AG10803 (cell line): ENCODE results near the gene CNNM3.

ENCODE experiments used
- DNase-seq: peaks from one replicate; pipeline ENCODE4 v3.0.0; 2010; ENCODE audit warnings: low read depth
- H3K4me3 ChIP-seq: 2 replicates; pipeline ENCODE4 v1.5.1; 2011; ENCODE audit warnings: mild to moderate bottlenecking, low read length, control low read depth
- CTCF ChIP-seq: conservative IDR thresholded peaks from 2 replicates; pipeline ENCODE4 v1.5.1; 2011; ENCODE audit warnings: mild to moderate bottlenecking, low read length, control low read depth, inconsistent platforms

Gene CNNM3

DNA sequence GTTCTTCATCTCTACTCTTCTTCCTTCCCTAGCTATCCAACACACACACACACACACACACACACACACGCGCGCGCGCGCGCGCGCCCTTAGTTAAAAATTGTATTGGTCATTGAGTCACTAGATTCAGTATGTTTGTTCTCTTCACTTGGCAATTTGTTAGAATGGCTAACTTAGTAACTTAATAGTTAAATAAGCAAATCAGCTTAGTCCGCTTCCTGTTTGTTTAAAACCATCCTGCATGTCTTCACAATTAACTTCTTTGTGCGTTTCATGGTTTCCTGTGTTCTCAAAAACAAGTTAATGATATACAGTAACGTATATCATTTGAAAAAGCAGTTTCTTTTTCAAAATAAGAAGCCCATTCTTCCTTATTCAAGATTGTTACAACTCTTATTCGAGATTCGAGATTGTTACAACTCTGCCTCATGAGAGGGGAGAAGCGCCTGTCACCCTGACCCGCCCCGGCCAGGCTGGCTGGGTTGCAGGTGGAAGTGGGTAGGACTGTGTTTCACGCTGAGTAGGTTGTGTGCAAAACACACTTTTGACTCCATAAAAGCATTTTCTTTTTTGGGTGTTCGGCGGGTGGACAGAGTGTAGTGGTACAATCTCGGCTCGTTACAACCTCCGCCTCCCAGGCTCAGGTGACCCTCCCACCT is 9.5 kb upstream of the CNNM3 start:
- no peak overlapping the region for H3K4me3 ChIP-seq
- no peak for DNase-seq
- TF ChIP-seq CTCF = no peak

DNA sequence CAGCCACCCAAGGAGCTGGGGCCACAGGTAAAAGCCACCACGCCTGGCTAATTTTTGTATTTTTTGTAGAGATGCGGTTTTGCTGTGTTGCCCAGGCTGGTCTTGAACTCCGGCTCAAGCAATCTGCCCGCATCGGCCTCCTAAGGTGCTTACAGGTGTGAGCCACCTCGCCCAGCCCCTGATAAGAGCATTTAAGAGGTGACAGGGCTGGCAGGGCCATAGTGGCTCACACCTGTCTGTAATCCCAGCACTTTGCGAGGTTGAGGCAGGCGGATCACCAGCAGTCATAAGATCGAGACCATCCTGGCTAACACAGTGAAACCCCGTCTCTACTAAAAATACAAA is 9.0 kb upstream of the CNNM3 start:
- no peak for DNase-seq
- TF ChIP-seq CTCF = no peak
- no peak overlapping the region for H3K4me3 ChIP-seq

DNA sequence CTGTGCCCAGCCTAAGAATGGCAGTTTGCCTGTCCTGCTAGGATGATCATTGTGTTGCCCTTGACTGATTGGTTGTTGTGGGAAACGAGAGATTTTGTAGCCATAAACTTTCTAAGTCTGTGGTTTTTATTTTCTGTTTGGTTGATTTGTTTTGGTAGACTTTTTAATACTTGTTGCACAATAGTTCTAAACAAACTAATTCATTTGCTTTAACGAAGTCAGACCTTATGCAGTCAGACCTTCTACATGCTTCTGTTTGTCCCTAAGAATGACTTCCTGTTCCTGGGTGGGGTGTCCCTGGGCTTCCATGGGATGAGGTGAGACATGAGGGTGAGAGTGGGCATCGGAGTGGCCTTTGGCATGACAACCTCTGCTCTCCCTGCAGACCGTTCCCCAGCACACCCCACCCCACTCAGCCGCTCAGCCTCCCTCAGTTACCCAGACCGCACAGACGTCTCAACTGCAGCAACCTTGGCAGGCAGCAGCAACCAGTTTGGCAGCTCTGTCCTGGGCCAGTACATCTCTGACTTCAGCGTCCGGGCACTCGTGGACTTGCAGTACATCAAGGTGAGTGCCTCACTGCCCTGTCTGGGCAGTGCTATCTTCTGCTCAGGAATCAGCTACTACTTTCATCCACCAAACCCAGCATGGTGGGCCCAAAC is 7.8 kb upstream of the CNNM3 start:
- DNase-seq = no peak
- no peak for TF ChIP-seq CTCF
- no peak overlapping the region for H3K4me3 ChIP-seq

DNA sequence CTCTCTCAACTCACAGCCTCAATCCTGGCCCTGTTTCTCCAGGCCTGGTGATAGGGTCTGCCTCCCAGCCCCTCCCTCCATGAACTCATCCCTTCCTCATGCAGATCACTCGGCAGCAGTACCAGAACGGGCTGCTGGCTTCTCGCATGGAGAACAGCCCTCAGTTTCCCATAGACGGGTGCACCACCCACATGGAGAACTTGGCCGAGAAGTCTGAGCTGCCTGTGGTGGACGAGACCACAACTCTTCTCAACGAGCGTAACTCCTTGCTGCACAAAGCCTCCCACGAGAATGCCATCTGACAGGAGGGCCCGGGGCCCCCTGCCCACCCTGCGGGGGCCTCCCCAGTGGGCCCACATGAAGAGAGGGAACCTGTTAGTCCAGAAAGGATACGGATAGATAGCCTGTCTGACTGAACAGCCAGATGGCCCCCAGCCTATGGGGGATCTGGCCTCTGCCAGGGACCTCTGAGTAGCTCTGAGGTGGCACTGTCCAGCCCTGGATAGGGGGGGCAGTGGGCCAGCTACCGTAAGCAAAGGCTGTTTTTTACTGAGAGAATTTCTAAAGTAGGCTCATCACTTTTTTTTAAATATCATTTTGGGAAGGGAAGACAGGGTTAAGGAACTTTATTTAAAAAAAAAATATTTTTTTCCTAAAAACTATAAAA is 6.7 kb upstream of the CNNM3 start:
- no peak for TF ChIP-seq CTCF
- DNase-seq = no peak

DNA sequence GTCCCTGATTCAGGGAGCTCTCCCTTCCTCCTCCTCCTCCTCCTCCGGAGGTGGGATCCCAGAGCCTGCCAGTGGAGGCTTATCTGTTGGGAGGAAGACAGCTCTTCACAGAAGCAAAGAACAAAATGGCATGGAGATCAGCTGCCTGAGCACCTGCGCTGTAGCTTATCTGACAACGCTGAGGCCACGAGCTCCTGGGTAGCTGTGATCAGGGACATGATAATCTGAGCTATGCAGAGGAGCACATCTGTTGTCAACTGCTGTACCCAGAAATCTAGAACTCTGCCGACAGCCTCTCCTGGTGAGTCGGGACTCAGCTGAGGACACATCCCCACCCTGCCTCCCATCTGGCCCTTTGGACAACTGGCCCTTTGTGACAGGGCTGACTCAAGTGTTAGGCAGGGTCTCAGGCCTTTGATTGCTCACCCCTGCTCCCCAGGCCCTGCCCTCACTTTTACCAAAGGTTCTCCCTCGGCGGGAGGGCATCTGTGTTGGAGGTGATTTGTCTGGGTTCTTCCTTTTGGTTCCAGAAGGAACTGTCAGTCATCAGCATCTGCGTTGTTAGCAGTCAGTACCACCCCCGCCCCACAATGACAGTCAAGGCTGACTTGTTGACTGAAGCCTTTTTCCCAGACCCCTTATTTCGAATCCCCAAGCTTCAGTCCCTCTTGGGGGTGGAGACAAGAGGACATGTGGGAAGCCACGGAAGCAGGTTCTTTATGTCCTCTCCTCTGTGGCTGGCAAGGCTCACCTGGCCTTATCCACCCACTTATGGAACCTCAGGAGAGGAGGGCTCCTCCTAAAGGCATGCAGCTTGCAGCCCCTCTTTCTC is 5.9 kb upstream of the CNNM3 start:
- TF ChIP-seq CTCF = no peak
- H3K4me3 ChIP-seq = no peak overlapping the region
- no peak for DNase-seq

More for the DNA sequence above, 6.7 kb upstream of the CNNM3 start:
- H3K4me3 ChIP-seq = no peak overlapping the region

DNA sequence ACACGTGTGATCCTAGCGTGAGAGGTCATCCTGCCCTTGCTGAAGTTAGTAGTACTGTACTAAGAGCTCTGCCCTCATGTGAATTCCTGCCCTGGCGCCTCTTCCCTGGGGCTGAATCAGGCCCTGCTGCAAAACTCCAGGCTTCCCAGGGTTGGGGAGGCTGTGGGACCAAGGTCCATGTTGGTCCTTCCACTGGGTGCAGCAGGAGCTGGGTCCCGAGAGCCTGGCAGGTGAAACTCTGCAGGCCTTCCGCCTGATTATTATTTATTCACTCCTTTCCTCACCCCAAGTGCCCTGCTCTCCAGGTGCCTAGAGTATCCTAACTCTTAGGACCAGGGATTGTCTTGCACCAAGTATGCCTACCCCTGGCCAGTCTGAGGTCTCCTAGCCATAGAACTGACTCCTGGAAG is 5.3 kb upstream of the CNNM3 start:
- no peak for DNase-seq
- H3K4me3 ChIP-seq = no peak overlapping the region
- no peak for TF ChIP-seq CTCF
